ENCODE data around the gene TBXAS1.

Gene TBXAS1

GRCh38 chr7:139976838-139977656 lies 148.0 kb downstream of the TBXAS1 start:
- Mint-ChIP-seq H3K4me3 (no peak overlapping the region), H3K9me3 (peaks cover 3% of the 10 kb centered on the region), H3K27ac (no peak overlapping the region), H3K4me1 (peaks cover 21% of the 10 kb centered on the region), H3K36me3 (no peaks in the 10 kb centered on the region), H3K27me3 (peaks cover 12% of the 10 kb centered on the region)
- no peak for DNase-seq
- CTCF ChIA-PET = interaction anchor here (0.6 kb wide), 1 partner anchor 141 kb away, joined by 3 read pairs; no protein-coding TSS in a partner anchor

DNA sequence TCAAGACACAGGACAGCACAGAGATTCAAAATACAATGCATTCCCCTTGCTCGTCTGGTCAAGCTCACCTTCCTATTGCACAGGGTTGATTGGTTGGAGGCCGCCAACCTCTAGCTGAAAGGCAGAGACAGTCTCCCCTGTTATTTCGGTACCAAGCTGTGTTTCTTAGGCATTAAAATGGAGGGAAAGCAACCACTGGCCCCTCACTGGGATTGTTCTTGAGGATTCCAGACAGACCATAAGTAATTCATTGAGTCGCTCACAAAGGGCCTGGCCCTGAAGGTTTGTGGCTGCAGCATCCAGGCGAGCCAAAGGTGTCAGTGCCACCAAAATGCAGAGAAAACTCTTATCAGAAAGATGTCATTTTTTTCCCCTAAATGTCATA lies 152.4 kb downstream of the TBXAS1 start:
- Mint-ChIP-seq H3K4me1 (peaks cover 21% of the 10 kb centered on the region), H3K4me3 (no peak overlapping the region), H3K27me3 (peaks cover 28% of the 10 kb centered on the region), H3K36me3 (no peaks in the 10 kb centered on the region), H3K9me3 (peaks cover 3% of the 10 kb centered on the region), H3K27ac (peak overlapping the region; percentile 50)
- DNase-seq = no peak
- CTCF ChIA-PET = interaction anchor here (0.6 to 0.7 kb wide), 2 partner anchors 96 to 427 kb away, joined by 3 read pairs; no protein-coding TSS in a partner anchor

- H3K27me3 Mint-ChIP-seq = peaks cover 28% of the 10 kb centered on the region
- CTCF ChIA-PET = no interaction called here
- no peaks in the 10 kb centered on the region for H3K36me3 Mint-ChIP-seq
- H3K4me3 Mint-ChIP-seq = no peak overlapping the region
- peaks cover 21% of the 10 kb centered on the region for H3K4me1 Mint-ChIP-seq
- H3K27ac Mint-ChIP-seq = no peak overlapping the region
- no peak for DNase-seq
- no peaks in the 10 kb centered on the region for H3K9me3 Mint-ChIP-seq
Observed at GRCh38 chr7:139982927-139983920, 154.2 kb downstream of the TBXAS1 start.

- no peak overlapping the region for H3K27ac Mint-ChIP-seq
Observed at GRCh38 chr7:139984642-139985539, 155.8 kb downstream of the TBXAS1 start.

GRCh38 chr7:139985811-139986210 lies 156.7 kb downstream of the TBXAS1 start:
- no peak for DNase-seq
- Mint-ChIP-seq H3K4me1 (peaks cover 8% of the 10 kb centered on the region), H3K4me3 (no peak overlapping the region), H3K36me3 (no peaks in the 10 kb centered on the region), H3K27ac (no peak overlapping the region), H3K9me3 (no peaks in the 10 kb centered on the region), H3K27me3 (peaks cover 28% of the 10 kb centered on the region)
- CTCF ChIA-PET = interaction anchor here (1.2 kb wide), 1 partner anchor 9 kb away, joined by 3 read pairs; no protein-coding TSS in a partner anchor

More at GRCh38 chr7:139984642-139985539, 155.8 kb downstream of the TBXAS1 start:
- CTCF ChIA-PET = interaction anchor here (1.2 kb wide), 1 partner anchor 10 kb away, joined by 3 read pairs; no protein-coding TSS in a partner anchor
- Mint-ChIP-seq H3K36me3 (no peaks in the 10 kb centered on the region), H3K27me3 (peaks cover 28% of the 10 kb centered on the region), H3K4me3 (no peak overlapping the region), H3K4me1 (peaks cover 18% of the 10 kb centered on the region), H3K9me3 (no peaks in the 10 kb centered on the region)
- DNase-seq = no peak

- H3K27me3 Mint-ChIP-seq = peaks cover 23% of the 10 kb centered on the region
- DNase-seq = no peak
- CTCF ChIA-PET = interaction anchor here (0.9 to 2.0 kb wide), 4 partner anchors 14 to 367 kb away, joined by 3 to 7 read pairs (median 4); no protein-coding TSS in a partner anchor
- no peaks in the 10 kb centered on the region for H3K9me3 Mint-ChIP-seq
- no peaks in the 10 kb centered on the region for H3K36me3 Mint-ChIP-seq
- H3K4me1 Mint-ChIP-seq = no peaks in the 10 kb centered on the region
- no peak overlapping the region for H3K4me3 Mint-ChIP-seq
- H3K27ac Mint-ChIP-seq = no peak overlapping the region
Observed at GRCh38 chr7:139987691-139988516, 158.8 kb downstream of the TBXAS1 start.

DNA sequence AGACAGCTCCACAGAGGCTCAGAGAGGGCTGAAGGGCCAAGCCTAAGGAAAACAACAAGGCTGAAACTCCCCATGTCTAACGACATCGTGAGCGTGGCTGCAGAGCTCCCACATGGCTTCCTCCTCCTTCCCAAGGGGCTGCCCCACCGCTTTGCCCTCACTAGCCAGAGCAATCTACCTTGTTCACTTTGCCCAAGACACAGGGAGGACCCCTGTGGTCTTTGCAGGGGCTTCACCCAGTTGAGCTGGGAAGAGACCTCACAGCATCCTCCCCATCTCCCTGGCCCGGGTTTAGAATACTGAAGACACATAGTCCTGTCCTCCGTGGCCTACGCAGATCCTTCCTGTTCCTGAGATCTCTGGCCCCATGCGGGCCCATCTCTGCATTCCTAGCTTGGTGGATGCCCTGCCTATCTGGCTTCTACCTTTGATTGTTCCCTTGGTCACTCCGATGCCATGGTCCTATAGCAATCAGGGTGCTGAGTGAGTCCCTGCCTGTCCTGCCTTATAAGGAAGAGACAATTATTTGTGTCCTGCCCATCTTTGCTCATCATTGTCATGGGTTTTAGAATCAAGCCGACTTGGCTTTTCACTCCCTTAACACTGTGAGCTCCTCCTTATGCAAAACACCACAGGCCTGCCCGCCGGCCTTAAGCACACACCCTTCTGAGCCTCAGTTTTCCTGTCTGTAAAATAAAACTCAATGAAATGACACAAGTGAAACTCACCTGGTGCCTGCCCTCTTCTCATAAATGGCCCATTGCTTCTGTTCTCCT lies 160.5 kb downstream of the TBXAS1 start:
- DNase-seq = no peak
- no peaks in the 10 kb centered on the region for H3K36me3 Mint-ChIP-seq
- CTCF ChIA-PET = interaction anchor here (1.4 to 2.0 kb wide), 2 partner anchors 344 to 371 kb away, joined by 4 to 7 read pairs; no protein-coding TSS in a partner anchor
- peaks cover 7% of the 10 kb centered on the region for H3K27me3 Mint-ChIP-seq
- no peaks in the 10 kb centered on the region for H3K9me3 Mint-ChIP-seq
- H3K4me1 Mint-ChIP-seq = no peaks in the 10 kb centered on the region
- H3K4me3 Mint-ChIP-seq = no peak overlapping the region
- H3K27ac Mint-ChIP-seq = no peak overlapping the region

DNA sequence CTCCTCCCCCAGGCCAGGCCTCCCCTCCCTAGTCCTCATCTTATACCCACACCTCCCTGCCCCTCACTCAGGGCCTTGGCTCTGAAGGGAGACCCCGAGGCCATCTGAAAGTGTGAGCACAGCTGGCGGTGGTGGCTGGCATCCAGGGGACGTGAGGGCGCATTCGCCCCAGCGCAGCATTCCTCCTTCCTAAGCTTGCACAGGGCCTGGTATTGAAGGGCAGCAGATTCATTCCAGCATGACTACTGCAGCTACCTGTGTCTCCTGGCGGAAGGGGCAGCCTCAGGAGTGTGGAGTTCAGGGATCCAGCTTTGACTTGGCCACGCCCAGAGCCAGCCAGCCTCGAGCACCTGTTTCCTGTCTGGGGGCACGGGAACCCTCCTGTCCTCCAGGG lies 161.1 kb downstream of the TBXAS1 start:
- Mint-ChIP-seq H3K36me3 (no peaks in the 10 kb centered on the region), H3K4me1 (no peaks in the 10 kb centered on the region)
- CTCF ChIA-PET = interaction anchor here (0.9 kb wide), 1 partner anchor 344 kb away, joined by 3 read pairs; no protein-coding TSS in a partner anchor

GRCh38 chr7:139990571-139991268 lies 161.7 kb downstream of the TBXAS1 start:
- no peaks in the 10 kb centered on the region for H3K36me3 Mint-ChIP-seq

More for the DNA sequence above, 161.1 kb downstream of the TBXAS1 start:
- DNase-seq = no peak
- H3K9me3 Mint-ChIP-seq = no peaks in the 10 kb centered on the region
- H3K4me3 Mint-ChIP-seq = no peak overlapping the region
- H3K27ac Mint-ChIP-seq = no peak overlapping the region
- H3K27me3 Mint-ChIP-seq = peaks cover under 1% of the 10 kb centered on the region

DNA sequence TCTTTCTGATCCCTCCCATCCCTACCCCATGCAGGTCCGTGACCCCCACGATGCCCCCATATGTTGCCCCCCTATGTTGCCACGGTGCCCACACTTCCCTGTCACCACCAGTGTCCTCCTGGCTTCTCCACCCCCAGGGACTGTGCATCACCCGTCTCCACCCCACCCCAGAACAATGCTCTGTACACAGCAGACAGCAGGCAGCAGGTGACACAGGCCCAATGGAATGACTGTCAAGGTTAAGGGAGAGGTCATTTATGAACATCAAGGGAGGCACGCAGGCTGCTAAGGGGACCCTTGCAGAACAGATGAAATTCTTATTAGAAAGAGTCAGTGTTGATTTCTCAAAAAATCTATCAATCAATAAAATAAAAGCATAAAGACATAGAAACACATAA lies 162.2 kb downstream of the TBXAS1 start:
- DNase-seq = no peak
- no peaks in the 10 kb centered on the region for H3K36me3 Mint-ChIP-seq
- H3K4me3 Mint-ChIP-seq = no peak overlapping the region
- no peaks in the 10 kb centered on the region for H3K9me3 Mint-ChIP-seq
- CTCF ChIA-PET = interaction anchor here (1.5 to 1.9 kb wide), 2 partner anchors 13 to 15 kb away, joined by 4 to 5 read pairs; no protein-coding TSS in a partner anchor
- no peak overlapping the region for H3K27ac Mint-ChIP-seq
- H3K4me1 Mint-ChIP-seq = no peaks in the 10 kb centered on the region
- H3K27me3 Mint-ChIP-seq = no peaks in the 10 kb centered on the region

More at GRCh38 chr7:139990571-139991268, 161.7 kb downstream of the TBXAS1 start:
- no peaks in the 10 kb centered on the region for H3K9me3 Mint-ChIP-seq
- no peak overlapping the region for H3K27ac Mint-ChIP-seq
- CTCF ChIA-PET = interaction anchor here (0.9 kb wide), 1 partner anchor 345 kb away, joined by 3 read pairs; no protein-coding TSS in a partner anchor
- H3K27me3 Mint-ChIP-seq = no peaks in the 10 kb centered on the region
- H3K4me1 Mint-ChIP-seq = no peaks in the 10 kb centered on the region
- DNase-seq = no peak
- H3K4me3 Mint-ChIP-seq = no peak overlapping the region

GRCh38 chr7:139991911-139992310 lies 162.8 kb downstream of the TBXAS1 start:
- CTCF ChIA-PET = interaction anchor here (0.6 to 1.9 kb wide), 4 partner anchors 11 to 398 kb away, joined by 3 to 5 read pairs (median 4); no protein-coding TSS in a partner anchor
- Mint-ChIP-seq H3K4me1 (no peaks in the 10 kb centered on the region), H3K9me3 (no peaks in the 10 kb centered on the region), H3K36me3 (no peaks in the 10 kb centered on the region), H3K27ac (no peak overlapping the region), H3K4me3 (no peak overlapping the region), H3K27me3 (no peaks in the 10 kb centered on the region)
- DNase-seq = no peak
